HCEC 1CT (cell line): ENCODE data around the gene C8G.

Experiments
- DNase-seq: peaks from one replicate; pipeline ENCODE4 v3.0.0-alpha.2; 2017

Gene C8G

GRCh38 chr9:136944519-136945332, at the start of gene C8G, which contains the start of gene FBXW5:
Gene C8G (plus strand): TSS chr9:136945243. CDS start chr9:136945321, 78 bp downstream.
Gene FBXW5 (minus strand): TSS chr9:136944738. CDS start chr9:136944083, 655 bp downstream.
- peak; percentile 90 for DNase-seq

GRCh38 chr9:136896027-136896426, 49.0 kb upstream of the C8G start:
- no peak for DNase-seq

DNA sequence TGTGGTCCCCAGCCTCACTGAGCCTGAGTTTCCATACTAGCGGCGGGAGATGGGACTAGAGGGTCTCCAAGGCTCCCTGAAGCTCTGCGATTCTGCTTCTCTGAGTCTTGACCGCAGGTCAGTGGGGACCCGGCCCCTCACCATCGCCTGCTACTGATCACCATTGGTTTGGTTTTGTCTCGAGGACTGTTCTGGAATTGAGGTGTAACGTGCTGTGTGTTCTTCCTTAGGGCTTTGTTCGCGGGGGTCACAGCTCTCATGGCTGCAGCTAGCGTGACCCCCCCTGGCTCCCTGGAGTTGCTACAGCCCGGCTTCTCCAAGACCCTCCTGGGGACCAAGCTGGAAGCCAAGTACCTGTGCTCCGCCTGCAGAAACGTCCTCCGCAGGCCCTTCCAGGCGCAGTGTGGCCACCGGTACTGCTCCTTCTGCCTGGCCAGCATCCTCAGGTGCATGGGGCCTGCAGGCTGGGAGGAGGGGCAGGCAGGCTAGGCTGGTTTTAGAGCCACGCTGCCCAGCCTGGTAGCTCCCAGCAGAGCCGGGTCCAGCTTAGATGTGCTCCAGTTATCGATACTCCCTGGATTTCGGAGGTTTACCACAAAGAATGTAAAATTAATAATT, 46.5 kb upstream of the C8G start:
- no peak for DNase-seq

DNA sequence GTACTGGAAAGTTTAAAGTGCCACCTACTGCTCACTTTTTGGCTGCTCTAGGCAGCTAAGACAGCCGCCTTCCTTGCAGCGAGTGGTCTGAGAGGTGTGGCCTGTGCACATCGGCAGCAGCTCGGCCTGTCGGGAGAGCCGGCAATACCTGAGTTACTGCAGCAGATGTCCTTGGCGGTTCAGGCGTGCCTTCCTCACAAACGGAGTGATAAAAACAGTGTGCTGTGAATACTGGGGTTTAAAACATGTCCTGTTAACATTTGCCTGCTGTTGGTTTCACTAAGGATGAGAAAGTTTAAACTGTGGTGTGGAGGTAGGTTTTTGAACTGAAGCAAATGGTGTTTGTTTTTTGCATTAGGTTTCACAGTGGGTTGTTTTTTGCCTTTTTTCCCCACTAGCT, 45.8 kb upstream of the C8G start:
- no peak for DNase-seq

GRCh38 chr9:136900556-136900955, 44.5 kb upstream of the C8G start:
- no peak for DNase-seq

DNA sequence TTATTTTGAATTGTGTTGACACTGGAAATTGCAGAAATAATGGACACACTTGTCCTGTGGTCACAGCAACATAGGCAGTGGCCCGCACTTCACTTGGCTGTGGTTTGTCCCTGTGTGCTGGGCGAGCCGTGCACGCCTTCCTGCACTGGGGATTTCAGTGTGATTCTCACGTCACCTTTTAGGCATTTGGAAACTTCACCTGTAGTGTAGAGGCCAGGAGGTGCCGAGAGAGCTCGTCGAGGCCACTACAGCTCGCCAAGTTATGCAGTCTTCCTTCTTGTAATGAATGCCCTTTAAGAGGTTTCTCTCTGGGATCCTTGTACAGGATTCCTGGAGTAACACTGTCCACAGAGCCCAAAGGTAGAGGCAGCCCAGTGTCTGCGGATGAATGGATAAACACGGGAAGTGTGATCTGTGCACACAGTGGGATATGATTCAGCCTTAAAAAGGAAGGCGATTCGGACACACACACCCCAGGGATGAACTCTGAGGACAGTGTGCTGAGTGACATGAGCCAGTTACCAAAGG, 44.0 kb upstream of the C8G start:
- DNase-seq = no peak

- DNase-seq = peak; percentile 47
These were observed 43.4 kb upstream of the C8G start for GRCh38 chr9:136901516-136902258.

- DNase-seq = no peak
These were observed 42.7 kb upstream of the C8G start for GRCh38 chr9:136902259-136902821.

DNA sequence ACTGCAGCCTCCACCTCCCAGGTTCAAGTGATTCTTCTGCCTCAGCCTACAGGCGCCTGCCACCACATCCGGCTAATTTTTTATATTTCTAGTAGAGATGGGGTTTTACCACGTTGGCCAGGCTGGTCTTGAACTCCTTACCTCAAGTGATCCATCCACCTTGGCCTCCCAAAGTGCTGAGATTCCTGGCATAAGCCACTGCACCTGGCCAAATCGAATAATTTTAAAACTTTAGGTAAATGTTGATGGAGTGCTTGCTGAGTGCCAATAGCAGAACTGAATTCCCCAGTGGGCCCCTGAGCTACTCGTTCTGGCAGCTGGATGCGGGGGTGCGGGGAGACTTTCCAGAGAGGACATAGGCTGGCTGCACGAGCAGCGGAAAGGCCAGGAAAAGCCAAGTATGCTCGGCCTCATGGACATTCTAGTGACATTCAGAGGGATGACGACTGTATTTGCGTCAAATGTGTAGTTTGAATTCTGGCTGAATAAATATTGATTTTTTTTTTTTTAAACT, 41.9 kb upstream of the C8G start:
- no peak for DNase-seq

- no peak for DNase-seq
These were observed 38.8 kb upstream of the C8G start for GRCh38 chr9:136906266-136906665.

DNA sequence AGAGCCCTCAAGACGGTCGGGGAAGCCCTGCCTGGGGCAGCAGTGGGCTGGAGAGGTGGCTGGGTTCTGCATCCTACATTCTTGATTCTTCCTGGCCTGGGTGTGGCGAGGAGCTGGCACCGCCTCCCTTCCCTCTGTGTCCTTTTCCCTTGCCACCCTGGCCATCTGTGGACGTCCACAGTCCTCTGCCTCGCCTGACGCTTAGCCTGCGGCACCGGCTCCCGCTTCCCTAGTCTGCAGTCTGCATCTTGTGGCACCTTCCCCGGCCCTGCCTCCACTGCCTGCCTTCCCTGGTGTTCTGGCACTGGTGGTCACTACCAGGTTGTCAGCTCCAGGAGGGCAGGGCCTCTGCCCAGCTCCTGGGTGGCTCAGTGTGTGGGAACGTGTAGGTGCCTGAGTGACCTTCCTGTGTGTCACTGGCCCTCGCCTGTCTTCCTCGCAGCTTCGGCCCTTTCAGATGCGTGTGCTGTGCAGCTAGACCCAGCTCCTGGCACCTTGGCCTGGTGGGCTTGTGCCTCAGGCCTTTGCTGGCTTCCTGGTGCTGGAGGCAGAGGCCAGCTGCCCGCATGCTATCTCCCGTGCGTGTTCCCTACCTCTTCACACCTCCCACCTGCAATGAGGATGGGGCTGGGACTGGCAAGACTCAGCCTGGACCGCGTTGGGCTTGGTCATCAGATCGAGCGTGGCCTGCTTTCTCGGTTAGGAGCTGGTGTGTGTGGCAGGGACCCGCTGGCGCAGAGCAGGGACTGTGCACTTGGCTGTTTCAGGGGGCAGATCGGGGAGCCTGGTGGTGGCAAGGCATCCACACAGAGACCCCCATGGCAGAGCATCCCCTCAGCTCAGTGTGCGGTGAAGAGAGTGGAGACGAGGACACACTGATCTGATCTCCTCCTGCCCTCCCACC, 37.8 kb upstream of the C8G start:
- DNase-seq = no peak

GRCh38 chr9:136910197-136910900, 34.7 kb upstream of the C8G start:
- no peak for DNase-seq

DNA sequence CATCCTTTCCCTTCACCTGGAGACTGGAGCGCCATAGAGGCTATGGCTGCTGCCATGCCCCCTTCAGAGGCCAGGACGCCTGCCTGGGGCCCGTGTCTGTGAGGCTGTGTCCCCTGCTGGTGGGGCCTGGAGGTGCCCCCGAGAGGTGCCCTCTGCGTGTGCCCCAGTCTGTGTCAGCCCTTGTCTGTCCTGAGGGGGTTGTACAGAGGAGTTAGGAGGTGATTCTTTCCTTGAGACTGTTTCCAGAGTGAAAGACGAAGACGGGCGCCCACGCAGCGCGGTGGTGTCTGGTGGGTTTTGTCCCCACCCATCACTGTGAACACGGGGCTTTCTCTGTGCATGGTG, 34.2 kb upstream of the C8G start:
- DNase-seq = no peak

GRCh38 chr9:136913701-136914438, 31.2 kb upstream of the C8G start:
- no peak for DNase-seq

DNA sequence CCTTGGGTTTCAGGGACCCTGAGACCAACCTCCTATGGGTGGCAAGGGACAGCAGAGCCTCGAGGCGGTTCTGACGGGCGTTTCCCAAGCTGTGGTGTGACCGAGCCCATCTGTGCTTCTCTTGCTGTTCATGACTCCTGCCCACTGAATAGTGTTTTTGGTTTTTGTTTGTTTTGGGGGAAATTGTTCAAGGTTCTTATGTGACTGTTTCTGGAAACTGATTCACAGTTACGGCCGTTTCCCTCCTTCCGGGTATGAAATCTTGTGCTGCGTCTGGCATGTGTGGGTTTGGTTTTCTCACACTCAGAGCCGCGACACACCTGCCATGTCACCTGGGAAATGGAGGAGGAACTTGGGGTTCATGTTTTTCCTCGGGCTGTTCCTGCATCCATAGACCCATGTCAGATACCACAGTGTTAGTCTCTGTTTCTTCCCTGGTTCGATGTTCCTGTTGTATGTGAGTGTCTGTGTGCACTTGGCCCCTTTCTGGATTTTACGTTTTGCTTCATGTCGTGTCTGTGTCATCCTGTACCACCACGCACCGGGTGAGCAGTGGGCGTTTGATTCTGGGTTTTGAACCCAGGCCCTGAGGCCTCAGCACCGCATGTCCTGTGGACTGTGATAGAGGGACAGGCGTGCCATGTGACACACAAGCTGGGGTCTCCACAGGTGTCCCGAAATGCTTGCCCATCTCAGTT, 29.3 kb upstream of the C8G start:
- DNase-seq = no peak

- no peak for DNase-seq
These were observed 28.5 kb upstream of the C8G start for GRCh38 chr9:136916330-136917184.

DNA sequence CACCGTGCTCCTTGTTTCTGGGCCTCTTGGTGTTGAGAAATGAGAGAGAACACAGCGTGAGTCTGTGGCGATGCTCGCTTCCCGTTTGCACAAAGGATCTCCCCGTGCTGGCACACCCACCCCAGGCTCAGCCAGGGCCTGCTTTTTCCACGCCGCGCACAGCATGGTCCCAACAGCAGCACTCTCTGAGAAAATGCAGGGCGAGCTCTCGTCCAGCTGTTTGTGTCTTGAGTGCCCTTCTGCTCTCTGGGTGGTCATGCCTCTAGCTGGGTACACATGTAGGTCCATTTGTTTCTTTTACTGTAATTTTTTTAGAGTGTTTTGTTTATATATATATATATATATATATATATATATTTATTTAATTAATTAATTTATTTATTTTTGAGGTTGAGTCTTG, 27.1 kb upstream of the C8G start:
- no peak for DNase-seq

- no peak for DNase-seq
These were observed 25.0 kb upstream of the C8G start for GRCh38 chr9:136920069-136920468.

GRCh38 chr9:136920734-136921231, 24.3 kb upstream of the C8G start:
- DNase-seq = no peak
